NCI-H345 (cell line): Measurements from ENCODE around the gene RAB20.
"Not testable (repeated sequence)": the region's sequence is repeated elsewhere in the genome, so short reads cannot be mapped to it uniquely, and the experiment has no call there.

Experiments
- DNase-seq: peaks from one replicate; lab custom pipeline; 2025; lab: John Stamatoyannopoulos, UW

RAB20 gene

DNA sequence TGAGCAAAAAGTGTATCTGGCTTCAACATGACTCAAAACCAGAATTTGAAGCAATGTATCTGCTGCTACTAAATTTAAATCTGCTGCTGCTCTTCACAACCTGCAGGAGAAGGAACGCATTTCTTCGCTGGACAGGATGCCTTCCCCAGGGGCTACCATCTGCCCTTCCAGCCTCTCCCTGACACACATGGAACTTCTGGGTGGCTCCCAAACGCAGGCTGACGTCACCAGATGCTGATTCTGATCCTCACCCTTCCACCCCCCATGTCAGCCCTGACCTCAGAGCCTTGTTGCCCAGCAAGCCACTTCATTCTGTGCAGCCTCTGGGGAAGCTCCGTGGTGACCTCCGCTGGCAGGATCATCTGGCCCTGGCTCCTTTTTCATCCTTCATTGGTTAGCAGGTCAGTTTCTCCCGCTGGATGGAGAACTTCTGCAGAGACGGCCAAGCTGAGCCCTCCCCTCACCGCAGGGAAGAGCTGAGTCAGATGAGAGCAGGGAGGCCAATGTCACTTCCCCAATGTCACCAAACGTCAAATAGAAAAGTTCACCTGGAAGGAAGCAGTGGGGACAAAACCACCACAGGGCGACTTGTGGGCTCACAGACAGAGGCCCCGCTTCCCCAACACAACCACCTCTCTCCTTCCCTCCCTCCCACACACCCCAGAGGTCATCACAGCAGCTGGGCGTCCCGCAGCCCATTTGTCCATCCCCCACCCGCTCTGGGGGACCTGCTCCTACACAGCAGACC lies 14.0 kb upstream of the RAB20 start:
- DNase-seq, result no peak

DNA sequence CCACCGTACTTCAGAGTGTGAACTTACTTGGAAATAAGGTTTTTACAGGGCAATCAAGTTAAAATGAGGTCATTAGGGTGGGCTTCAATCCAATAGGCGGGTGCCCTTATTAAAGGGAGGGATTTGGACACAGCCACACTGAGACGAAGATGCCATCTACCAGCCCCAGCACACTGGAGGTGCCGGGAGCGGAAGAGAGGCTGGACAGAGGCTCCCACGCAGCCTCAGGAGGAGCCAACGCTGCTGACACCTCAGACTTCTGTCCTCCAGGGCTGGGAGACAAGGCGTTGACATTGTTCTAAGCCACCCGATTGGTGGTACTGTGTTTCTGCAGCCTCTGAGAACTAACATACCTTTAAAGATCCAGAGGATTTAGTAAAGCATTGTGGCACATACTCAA lies 12.6 kb upstream of the RAB20 start:
- DNase-seq, result no peak

DNA sequence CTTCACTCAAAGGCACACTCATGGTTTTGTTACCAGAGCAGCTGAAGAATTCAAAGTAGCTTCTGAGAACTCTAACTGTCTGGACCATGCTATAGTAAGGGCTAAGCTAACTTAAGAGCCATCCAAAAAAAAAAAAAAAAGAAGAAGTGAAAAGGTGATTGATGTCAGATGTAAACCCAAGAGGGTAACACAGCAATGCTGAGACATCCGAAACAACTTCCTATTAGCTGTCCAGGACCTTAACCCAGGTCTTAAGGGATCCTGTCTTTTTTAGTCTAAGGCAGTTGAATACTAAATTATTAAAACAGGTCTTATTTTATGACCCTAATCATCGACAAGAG lies 11.2 kb upstream of the RAB20 start:
- DNase-seq, result no peak

DNA sequence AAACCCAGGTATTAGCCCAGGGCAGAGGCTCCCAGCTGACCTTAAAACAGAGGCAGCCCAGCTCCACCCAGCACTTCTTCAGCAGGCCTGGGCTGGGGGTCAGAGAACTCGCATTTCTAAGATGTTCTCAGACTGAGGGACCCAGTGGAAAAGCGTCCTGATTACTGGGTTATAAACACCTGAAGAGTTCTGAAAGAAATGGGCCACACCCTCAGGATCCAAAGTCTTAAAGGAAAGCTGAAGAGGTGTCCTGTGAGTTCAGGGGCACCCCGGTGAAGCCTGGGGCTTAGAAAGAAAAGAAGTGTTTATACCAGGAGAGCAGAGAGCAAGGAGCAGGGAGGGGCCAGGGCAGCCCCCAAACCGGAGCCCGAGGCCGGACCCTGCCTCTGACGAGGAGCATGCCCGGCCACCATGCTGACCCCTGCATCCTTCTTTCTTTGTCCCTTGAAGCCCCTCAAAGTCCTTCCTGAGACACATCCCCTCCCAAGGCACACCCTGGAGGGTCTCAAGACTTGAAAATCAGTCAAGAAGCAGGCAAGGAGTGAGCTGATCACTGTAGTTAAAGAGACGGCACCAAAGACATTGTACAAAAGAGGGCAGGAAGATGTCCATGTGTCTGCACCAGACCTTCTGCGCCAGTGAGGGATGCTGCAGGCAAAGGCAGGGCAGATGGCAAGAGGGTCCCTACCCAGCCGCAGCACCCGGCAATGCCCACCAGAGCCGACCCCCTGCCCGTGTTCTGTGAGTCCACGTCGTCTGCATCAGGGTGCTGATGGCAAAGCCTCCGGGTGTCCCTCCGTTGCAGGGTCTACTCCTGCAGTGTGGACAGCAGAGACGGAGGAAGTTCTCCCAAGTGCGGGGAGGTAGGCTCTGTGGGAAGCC lies 10.6 kb upstream of the RAB20 start:
- DNase-seq, result no peak

DNA sequence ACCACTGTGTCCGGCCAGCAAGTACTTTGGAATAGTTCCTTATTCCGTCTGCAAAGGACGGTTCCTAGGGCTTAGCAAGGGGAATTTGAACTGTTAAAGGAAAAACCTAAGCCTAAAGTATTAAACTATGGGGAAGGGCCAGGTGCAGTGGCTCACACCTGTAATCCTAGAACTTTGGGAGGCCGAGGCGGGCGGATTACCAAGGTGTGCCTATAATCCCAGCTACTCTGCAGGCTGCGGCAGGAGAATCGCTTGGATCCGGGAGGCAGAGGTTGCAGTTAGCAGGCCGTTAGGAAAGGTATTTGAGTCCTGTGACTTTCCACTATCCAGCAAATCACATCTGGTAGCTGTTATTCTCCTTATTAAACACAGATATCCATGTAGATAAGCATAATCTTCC lies 9.4 kb upstream of the RAB20 start:
- DNase-seq, result no peak

DNA sequence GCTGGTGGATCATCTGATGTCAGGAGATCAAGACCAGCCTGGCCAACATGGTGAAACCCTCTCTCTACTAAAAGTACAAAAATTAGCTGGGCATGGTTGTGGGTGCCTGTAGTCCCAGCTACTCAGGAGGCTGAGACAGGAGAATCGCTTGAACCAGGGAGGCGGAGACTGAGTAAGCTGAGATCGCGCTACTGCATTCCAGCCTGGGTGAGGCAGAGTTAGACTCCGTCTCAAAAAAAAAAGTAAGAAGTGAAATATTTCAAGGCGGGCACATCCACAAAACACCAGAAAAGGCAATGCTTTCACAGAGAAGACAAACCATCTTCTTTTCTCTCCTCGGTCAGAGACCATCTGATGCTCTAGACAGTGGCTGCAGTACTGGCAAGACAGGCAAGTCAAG lies 8.4 kb upstream of the RAB20 start:
- DNase-seq, result not testable (repeated sequence)

DNA sequence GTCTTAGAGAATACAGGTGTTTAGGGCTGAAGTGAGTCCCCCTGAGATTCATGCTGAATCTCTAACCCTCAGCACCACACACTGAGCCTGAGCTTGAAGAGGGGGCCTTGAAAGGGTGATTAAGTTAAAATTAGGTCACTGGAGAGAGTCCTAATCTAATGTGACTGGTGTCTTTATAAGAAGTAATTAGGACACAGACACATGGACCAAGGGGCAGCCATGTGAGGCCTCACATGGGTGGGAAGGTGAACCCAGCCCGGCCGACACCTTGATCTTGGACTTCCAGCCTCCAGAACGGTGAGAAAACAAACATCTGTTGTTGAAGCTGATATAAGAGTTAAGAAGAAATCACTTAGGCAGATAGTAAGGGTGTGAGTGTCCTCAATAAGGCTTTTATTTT lies 7.1 kb upstream of the RAB20 start:
- DNase-seq, result no peak

DNA sequence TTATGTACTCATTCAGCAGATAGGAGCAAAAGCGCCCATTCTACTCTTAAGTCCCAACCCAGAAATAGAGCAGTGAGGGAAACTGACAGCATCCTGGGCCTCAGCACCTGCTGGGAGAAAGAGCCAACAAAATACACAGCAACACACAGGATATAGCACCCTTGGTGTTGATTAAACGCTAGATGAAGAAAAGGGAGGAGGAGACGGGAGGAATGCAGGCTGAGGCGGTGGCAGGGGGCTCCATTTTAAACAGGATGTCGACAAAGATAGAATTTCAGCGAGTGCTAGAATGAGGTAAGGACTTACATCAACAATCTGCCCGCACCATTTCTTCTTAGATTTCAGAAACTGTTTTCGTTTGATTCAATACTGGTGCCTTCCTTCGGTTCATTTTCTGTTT lies 4.6 kb upstream of the RAB20 start:
- DNase-seq, result no peak

DNA sequence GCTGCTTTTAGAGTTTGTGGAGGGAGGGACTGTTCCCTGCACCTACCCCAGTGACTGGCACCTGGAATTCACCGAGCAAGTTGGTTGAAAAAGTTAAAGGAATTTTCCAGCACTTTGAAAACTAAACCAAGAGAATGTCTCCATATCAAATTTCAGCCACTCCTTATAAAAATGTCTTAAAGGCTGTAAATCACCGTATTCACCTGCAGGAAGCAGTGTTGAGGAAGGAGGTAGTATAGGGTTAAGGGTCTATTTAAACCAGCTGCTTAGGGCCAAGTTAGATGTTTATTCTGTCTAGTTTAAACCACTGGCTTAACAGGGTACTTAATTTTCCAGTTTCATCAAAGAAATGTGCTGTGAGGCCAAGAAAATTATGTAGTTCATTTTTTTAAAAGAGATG lies 3.8 kb upstream of the RAB20 start:
- DNase-seq, result no peak

DNA sequence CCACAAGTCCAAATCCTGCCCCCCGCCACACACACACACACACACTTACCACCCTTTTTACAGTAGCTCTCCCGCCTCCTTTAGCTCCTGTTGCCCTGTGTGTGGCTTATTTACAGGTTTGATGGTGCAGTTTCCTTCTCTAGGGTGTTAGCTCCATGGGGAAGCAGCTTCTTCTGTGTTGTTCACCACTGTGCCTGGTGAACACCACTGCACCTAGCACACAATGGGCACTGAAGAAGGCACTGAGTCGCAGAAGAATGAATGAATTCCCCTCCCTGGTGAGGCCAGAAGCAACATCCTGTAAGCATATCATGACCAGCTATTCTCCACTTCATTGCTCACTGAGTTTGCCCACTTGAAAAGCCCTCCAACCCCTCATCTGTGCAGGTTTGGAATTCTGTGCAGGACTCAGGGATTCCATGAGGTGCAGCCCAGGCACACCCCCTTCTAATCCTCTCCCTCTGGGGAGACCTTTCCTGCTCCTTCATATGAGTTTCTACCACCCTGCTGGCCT lies 3.0 kb upstream of the RAB20 start:
- DNase-seq, result no peak

DNA sequence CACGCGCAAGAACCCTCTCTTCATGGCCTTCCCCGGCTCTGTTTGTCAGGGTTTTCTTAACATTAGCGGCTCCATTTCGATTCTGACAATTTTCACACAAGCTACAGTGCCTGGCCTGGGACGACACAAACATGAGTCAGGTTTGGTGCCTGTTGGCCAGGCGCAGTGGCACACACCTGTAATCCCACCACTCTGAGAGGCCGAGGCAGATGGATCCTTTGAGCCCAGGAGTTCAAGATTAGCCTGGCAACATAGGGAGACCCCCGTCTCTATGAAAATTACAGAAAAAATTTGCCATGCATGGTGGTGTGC lies 1.9 kb upstream of the RAB20 start:
- DNase-seq, result no peak

DNA sequence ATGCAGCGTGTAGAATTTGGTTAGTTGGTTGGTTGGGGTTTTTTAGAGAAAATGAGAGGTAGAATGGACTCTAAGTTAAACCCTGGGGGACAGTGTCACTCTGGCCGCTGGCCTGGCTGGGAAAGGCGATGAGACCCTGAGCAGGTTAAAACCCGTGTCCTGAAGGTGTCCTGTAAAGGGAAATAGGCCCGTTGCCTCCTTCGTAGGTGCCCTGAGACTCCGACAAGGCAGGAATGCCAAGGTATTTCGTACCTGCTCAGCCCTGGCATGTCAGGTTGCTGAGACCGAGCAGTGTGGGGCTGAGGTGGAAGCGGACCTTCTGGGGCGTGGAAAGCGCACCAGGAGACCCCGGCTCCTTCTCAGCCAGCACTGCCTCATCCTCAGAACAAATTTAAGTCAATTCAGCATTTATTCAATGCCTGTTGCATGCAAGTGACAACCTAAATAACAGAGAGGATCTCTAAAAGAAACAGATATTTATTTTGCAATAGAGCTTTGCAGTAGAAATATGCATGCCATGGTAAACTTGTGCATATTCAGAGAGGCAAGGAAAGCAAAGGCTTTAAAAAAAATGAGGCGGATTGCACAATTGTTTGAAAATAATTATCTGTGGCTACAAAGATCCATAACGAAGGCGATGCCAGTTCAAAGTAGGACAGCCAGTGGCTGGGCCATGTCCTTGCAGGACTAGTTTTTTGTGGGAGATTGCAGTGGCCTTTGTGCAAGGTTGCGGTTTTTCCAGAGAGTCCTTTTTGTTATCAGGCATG lies 1.4 kb upstream of the RAB20 start:
- no peak for DNase-seq

DNA sequence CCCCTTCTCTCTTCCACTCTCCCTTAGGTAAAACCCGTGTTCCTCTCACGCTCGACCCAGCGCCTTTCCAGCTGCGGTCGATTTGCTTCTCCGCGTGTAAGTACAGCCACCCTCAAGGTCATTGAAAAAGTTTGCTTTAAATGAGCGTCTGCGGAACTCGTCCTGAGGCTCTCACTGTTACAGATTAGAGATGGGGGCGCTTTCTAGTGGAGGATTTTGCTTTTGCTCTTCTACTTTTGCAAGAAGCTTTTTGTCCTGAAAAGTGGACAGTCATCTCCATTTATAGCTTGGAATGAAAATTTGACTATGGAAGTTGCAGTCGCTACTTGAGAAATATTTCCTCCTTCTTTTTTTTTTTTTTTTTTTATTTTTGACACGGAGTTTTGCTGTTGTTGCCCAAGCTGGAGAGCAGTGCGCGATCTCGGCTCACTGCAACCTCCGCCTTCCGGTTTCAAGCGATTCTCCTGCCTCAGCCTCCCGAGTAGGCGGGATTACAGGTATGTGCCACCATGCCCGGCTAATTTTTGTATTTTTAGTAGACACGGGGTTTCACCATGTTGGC lies 595 bp upstream of the RAB20 start:
- DNase-seq, result no peak

DNA sequence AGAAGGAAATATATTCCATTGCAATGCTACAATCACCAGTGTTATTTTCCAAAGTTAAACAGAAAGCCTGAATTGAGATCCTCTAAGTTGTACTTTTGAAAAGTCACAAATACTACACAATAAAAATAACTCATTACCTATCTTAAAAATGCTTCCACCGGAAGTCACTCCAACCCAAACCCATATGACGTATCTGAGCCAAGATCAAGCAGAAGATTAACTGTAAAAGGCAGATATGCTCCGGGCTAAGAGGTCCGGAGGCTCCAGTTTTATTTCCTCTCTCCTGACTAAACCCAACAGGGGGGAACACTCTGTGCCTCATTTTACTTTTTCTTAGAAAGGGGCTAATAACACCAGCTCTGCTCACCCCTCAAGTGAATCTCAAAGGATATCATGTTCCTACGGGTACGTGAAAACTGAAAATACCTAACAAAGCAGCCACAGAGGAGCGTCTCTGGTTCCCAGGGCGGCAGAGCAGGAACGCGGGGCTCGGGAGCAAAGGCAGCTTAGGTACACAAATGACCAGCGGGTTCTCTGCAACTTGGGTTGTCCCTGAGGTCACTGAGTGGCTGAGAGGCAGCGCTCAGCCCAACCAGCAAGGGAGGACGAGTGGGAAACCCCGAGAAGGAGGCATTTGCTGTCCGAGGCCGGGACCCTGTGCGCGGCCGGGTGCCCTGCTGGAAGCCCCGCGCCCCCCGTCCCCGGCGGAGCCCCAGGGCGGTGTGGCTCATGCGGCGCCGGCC lies 750 bp downstream of the RAB20 start:
- DNase-seq, result peak; percentile 28

DNA sequence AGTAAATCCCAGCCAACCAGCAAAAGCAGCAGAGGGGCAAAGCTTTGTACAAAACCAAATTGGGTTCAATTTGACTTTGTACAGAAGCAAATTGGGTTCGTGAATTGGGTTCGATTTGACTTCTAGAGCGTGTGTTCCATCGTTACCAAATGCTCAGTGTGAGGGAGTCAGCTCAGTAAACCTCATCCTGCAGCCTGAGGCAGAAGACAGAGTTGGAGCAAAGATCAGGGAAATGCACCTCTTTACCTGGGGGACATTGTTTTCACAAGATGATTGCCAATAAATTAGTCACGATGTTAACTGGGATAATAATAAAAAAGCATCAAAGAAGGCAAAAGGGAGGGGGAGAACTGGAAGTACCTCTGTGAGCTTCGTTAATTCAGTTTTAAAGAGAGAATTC lies 1.5 kb downstream of the RAB20 start:
- DNase-seq, result no peak

DNA sequence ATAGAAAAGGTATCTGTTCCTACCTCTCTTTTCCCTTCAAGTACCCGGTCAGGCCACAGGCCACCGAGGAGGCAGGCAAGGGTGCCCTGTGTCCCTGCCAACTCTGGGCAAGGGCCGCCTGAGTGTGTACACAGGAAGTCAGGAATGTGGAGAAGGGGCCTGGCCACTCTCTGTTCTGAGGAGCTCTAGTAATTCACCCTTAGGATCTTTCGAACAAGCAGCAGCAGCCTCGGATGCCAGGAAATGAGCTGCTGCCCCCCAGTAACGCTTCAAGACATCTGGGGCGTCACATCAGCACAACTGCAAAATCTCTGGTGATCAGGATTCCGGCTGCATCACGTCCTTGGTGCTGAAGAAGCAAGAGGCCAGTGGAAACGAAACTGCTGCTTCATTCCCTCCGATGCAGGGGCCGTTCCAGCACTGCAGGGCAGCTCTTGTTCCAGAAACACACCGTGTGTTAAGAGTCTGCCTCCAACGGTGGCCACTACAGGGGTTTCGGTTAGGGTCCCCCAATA lies 2.0 kb downstream of the RAB20 start:
- DNase-seq, result no peak

DNA sequence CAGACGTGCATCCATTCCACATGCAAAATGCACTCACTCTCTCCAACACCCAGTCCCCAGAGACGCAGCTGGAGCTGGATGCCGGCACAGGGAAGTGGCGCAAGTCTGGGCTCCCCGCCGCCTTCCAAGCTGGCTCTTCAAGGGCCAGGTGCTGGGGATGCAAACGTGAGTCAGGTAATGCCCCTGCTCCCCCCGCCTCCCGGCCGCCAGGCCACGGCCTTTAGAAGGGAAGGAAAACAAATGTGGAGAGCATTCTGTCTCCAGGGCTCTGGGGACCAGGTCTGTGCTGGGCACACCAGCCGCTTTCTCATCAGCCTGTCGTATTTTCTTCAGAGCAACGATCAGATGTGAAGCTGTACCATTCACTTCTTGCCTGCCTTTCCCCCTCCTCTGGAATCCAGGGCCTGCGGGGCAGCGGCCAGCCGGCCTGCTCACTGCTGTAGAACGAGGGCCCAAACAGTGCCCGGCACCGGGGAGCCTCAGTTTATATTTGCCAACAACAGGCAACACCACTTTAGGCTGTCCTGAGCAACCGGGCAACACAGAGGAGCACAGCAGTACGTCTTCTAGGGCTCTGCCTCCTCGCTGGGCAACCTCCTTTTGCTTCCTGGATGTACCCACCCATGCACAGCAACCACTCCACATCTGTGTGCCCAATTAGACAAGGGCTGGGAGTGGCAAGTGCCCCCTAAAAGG lies 3.8 kb downstream of the RAB20 start:
- no peak for DNase-seq

DNA sequence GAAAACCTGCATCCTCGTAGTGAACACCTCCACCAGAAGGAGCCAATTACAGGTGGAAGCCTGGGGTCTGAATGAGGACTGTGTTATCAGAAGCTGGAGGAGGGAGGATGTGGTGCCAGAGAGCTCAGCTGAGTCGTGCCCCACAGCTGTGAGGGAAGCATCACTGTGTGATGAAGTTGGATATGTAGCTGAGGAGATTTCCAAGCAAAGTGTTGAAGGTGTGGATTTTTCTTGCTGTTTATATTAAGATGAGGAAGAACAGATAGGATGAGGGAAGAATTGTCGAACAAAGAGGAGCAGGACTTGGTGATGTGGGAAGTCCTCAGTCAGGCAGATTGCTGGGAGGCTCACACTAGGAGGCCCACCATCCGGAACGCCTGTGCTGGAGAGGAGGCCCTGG lies 4.4 kb downstream of the RAB20 start:
- DNase-seq, result no peak

DNA sequence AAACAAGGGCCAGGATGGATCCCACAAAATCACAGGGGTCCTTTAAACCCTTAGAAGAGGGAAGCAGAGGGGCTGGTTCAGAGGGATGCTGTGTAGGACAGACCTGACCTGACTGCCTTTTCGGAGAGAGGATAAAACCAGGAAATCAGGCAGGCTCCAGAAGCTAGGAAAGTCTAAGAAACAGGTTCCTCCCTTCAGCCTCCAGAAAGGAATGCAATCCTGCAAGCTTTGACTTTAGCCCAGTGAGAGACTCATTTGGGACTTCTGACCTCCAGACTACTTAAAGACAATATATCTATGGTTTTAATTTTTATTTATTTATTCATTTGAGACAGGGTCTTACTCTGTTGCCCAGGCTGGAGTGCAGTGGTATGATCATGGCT lies 5.3 kb downstream of the RAB20 start:
- no peak for DNase-seq

DNA sequence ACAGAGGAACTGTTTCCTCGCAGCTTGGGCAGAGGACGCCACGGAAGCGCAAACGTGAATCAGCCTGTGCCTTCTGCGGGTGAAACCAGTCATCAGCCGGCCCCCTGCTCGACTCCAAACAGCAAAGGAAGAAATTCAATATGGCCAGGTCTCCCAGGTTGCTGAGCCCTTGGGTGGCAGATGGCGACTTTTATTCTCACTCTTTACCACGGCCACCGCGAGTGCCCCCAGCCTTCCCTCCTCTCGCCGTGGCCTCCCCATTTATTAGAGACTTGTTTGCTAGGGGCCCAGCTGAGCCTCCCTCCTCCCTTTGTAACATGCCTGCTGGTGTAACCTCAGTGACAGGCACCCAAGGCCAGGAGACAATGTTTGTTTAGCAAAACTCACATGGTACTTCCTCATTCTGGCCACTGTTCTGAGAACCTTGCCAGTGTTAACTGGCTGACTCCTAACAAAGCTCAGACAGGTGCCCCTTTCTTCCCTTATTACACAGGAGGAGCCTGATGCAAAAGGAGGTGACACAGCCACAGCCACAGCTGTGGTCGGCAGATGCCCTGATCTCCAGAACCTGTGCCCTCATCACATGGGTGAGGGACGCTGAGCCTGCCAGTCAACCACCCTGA lies 5.8 kb downstream of the RAB20 start:
- DNase-seq, result peak; percentile 8

DNA sequence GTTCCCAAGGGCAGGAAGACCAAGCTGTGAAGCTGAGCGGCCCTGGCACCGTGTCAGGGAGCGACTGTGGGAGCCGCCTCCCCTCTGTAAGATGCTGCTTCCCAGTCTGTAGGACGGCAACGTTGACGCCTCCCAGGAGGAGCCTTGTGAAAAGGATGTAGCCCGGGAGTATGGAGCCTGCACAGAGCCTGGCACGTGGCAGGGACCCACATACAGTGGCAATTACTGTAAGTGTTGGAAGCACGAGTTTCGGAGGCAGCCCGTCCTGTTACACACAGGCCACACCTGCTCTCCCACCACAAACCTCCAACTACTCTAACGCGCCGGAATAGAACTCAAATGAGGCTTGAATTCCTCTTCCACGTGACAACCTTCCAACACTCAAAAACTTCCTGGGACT lies 6.6 kb downstream of the RAB20 start:
- no peak for DNase-seq
